Neural progenitor cell (in vitro differentiated cells): Measurements from ENCODE around the gene TCAF1. TPM values are rescaled to one million over a fixed set of nuclear protein-coding genes. Genes with fewer than 3 reads are reported as not detected.

Source experiments
- DNase-seq: peaks from one replicate; pipeline ENCODE4 v3.0.0-alpha.2; 2016; ENCODE audit warnings: low spot score
- H2AFZ ChIP-seq: fragments of 200-600 bp; sonication (generic); replicated peaks from 2 replicates; pipeline ENCODE4 v1.6.1; 2016; ENCODE audit warnings: antibody characterized with exemption
- H3F3A ChIP-seq: fragments of 200-600 bp; sonication (generic); 2 replicates; pipeline ENCODE4 v1.6.1; 2016; ENCODE audit warnings: antibody characterized with exemption, low read depth
- H3K27ac ChIP-seq: fragments of 200-600 bp; sonication (generic); 2 replicates; pipeline ENCODE4 v1.5.1; 2016; ENCODE audit warnings: mild to moderate bottlenecking
- H3K27me3 ChIP-seq: fragments of 200-600 bp; sonication (generic); 2 replicates; pipeline ENCODE4 v1.6.1; 2016; ENCODE audit warnings: mild to moderate bottlenecking, moderate library complexity
- H3K36me3 ChIP-seq: fragments of 200-600 bp; sonication (generic); 2 replicates; pipeline ENCODE4 v1.5.1; 2016
- H3K4me1 ChIP-seq: fragments of 200-600 bp; sonication (generic); 2 replicates; pipeline ENCODE4 v1.6.1; 2016; ENCODE audit warnings: mixed run types
- H3K4me2 ChIP-seq: fragments of 200-600 bp; sonication (generic); 2 replicates; pipeline ENCODE4 v1.6.1; 2016
- H3K4me3 ChIP-seq: fragments of 200-600 bp; sonication (generic); 2 replicates; pipeline ENCODE4 v1.5.1; 2016
- H3K79me2 ChIP-seq: fragments of 200-600 bp; sonication (generic); 2 replicates; pipeline ENCODE4 v1.6.1; 2016; ENCODE audit warnings: low read depth
- H3K9ac ChIP-seq: fragments of 200-600 bp; sonication (generic); 2 replicates; pipeline ENCODE4 v1.6.1; 2016
- H3K9me3 ChIP-seq: fragments of 200-600 bp; sonication (generic); 2 replicates; pipeline ENCODE4 v1.5.1; 2016; ENCODE audit warnings: low read depth
- H4K20me1 ChIP-seq: fragments of 200-600 bp; sonication (generic); 2 replicates; pipeline ENCODE4 v1.6.1; 2016; ENCODE audit warnings: low read depth
- H3K27ac Mint-ChIP-seq: 3 replicates; pipeline ENCODE4 v1.8.0; 2021; ENCODE audit warnings: mixed read lengths
- H3K27me3 Mint-ChIP-seq: 2 replicates; pipeline ENCODE4 v1.8.0; 2022; ENCODE audit warnings: low read depth, mild to moderate bottlenecking, inconsistent platforms, moderate library complexity, mixed read lengths; ENCODE audit not compliant: insufficient read depth
- H3K36me3 Mint-ChIP-seq: 3 replicates; pipeline ENCODE4 v1.8.0; 2021; ENCODE audit warnings: mixed read lengths
- H3K4me1 Mint-ChIP-seq: 3 replicates; pipeline ENCODE4 v1.8.0; 2021; ENCODE audit warnings: mixed read lengths
- H3K4me3 Mint-ChIP-seq: 3 replicates; pipeline ENCODE4 v1.8.0; 2021; ENCODE audit warnings: mild to moderate bottlenecking, moderate library complexity, mixed read lengths
- H3K9me3 Mint-ChIP-seq: 3 replicates; pipeline ENCODE4 v1.8.0; 2020; ENCODE audit warnings: mixed read lengths
- CTCF ChIP-seq: fragments of 200-600 bp; sonication (generic); IDR thresholded peaks from 2 replicates; pipeline ENCODE4 v1.5.1; 2017; ENCODE audit warnings: antibody characterized with exemption, mild to moderate bottlenecking
- EZH2 ChIP-seq: fragments of 200-600 bp; sonication (generic); IDR thresholded peaks from 2 replicates; pipeline ENCODE4 v1.6.1; 2017; ENCODE audit warnings: antibody characterized with exemption, mild to moderate bottlenecking, moderate library complexity
- EZH2phosphoT487 ChIP-seq: fragments of 200-600 bp; sonication (generic); IDR thresholded peaks from 2 replicates; pipeline ENCODE4 v1.6.1; 2017; ENCODE audit warnings: antibody characterized with exemption
- total RNA-seq: library from RNA; depleted of rRNA; stranded (reverse); fragments of >200 nt; gene quantifications from 2 replicates; pipeline ENCODE4 v1.2.3, GENCODE V29; 2015; ENCODE audit warnings: low replicate concordance

TCAF1 gene
- total RNA-seq, 1 donor from 2014 or later = 71.0 TPM

DNA sequence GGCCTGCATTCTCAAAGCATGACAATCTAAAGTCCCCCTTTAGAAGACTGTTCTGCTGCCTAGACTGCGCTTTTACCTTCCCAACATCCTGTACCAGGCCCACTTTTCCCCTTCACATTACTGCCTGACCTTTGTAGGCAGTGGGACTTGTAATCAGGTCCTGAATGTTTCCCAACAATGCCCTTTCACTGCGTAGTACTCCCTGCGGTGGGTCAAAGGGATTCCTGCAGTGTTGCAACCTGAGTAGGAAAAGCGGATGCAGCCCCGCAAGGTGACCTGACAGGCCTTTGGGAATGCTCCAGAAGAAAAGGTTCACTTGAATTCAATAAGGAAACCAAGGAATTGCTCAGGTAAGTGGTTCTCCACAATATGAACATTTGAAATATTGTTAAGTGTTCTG, 4.9 kb upstream of the TCAF1 start:
- TF ChIP-seq EZH2phosphoT487 = no peak
- TF ChIP-seq CTCF = no peak
- no peak for TF ChIP-seq EZH2
- Histone ChIP-seq H3K9ac (no peak overlapping the region), H3K27me3 (no peaks in the 10 kb centered on the region), H3K4me2 (peak overlapping the region; percentile 62), H3K4me3 (no peak overlapping the region), H2AFZ (no peak overlapping the region), H3K79me2 (no peaks in the 10 kb centered on the region), H3K36me3 (no peaks in the 10 kb centered on the region), H3K27ac (no peak overlapping the region), H3K9me3 (no peaks in the 10 kb centered on the region), H3F3A (peaks cover 13% of the 10 kb centered on the region), H4K20me1 (no peaks in the 10 kb centered on the region), H3K4me1 (peaks cover 24% of the 10 kb centered on the region)
- Mint-ChIP-seq H3K27ac (no peak overlapping the region), H3K4me1 (peaks cover 30% of the 10 kb centered on the region), H3K9me3 (no peaks in the 10 kb centered on the region), H3K4me3 (no peak overlapping the region), H3K36me3 (no peaks in the 10 kb centered on the region), H3K27me3 (peaks cover 2% of the 10 kb centered on the region)
- DNase-seq = peak; percentile 82

- TF ChIP-seq EZH2 = no peak
- no peak for TF ChIP-seq CTCF
- no peak for TF ChIP-seq EZH2phosphoT487
- Mint-ChIP-seq H3K36me3 (no peaks in the 10 kb centered on the region), H3K27ac (no peak overlapping the region), H3K9me3 (no peaks in the 10 kb centered on the region), H3K4me3 (no peak overlapping the region), H3K27me3 (peaks cover 4% of the 10 kb centered on the region), H3K4me1 (peaks cover 30% of the 10 kb centered on the region)
- Histone ChIP-seq H2AFZ (no peak overlapping the region), H3K36me3 (no peaks in the 10 kb centered on the region), H3K27me3 (no peaks in the 10 kb centered on the region), H3K4me1 (peaks cover 24% of the 10 kb centered on the region), H3K4me3 (no peak overlapping the region), H3K9ac (no peak overlapping the region), H3K79me2 (peaks cover 4% of the 10 kb centered on the region), H4K20me1 (no peaks in the 10 kb centered on the region), H3K27ac (no peak overlapping the region), H3K9me3 (no peaks in the 10 kb centered on the region), H3K4me2 (peak overlapping the region; percentile 62), H3F3A (peaks cover 20% of the 10 kb centered on the region)
- DNase-seq = no peak
Observed at GRCh38 chr7:143906151-143906550, 4.2 kb upstream of the TCAF1 start.

DNA sequence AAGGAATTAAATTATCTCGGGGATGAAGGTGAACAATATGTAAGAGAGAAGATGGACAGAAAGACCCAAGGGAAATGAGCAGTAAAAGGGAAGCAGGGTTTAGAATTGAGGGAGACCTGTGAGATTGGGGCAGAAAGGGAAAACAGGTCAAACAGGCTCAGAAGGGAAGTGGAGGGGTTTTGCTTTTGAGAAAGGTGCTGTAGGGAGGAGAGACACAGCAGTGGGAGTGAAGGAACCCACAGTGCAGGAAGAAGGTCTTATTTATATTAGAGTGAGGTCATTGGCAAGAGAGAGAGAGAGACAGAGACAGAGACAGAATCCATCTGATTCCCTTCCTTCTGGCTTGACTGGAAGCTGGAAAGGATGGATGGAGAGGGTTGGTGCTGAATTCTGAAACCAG, 3.5 kb upstream of the TCAF1 start:
- Histone ChIP-seq H3K27ac (no peak overlapping the region), H3K4me3 (no peak overlapping the region), H3K36me3 (no peaks in the 10 kb centered on the region), H3K4me1 (peaks cover 29% of the 10 kb centered on the region), H3K9ac (no peak overlapping the region), H3K9me3 (no peaks in the 10 kb centered on the region), H3F3A (peaks cover 26% of the 10 kb centered on the region), H3K27me3 (no peaks in the 10 kb centered on the region), H3K79me2 (peaks cover 10% of the 10 kb centered on the region), H3K4me2 (no peak overlapping the region), H2AFZ (no peak overlapping the region), H4K20me1 (peaks cover 6% of the 10 kb centered on the region)
- no peak overlapping the region for H3K4me3 Mint-ChIP-seq
- H3K36me3 Mint-ChIP-seq = no peaks in the 10 kb centered on the region
- H3K4me1 Mint-ChIP-seq = peaks cover 33% of the 10 kb centered on the region
- no peaks in the 10 kb centered on the region for H3K9me3 Mint-ChIP-seq
- no peak overlapping the region for H3K27ac Mint-ChIP-seq
- TF ChIP-seq EZH2 = no peak
- TF ChIP-seq CTCF = no peak
- no peak for TF ChIP-seq EZH2phosphoT487
- no peak for DNase-seq
- peaks cover 4% of the 10 kb centered on the region for H3K27me3 Mint-ChIP-seq
